Ishikawa (cell line): ENCODE measurements around the gene FBXO10.

Source experiments
- CEBPB ChIP-seq: IDR thresholded peaks from 2 replicates; pipeline ENCODE4 v1.6.1; 2012
- CREB1 ChIP-seq: IDR thresholded peaks from 2 replicates; pipeline ENCODE4 v1.6.1; 2012; ENCODE audit warnings: low read depth
- TCF12 ChIP-seq: IDR thresholded peaks from 2 replicates; pipeline ENCODE4 v1.6.1; 2012; ENCODE audit warnings: low read depth
- YY1 ChIP-seq: IDR thresholded peaks from 2 replicates; pipeline ENCODE4 v1.6.1; 2012; ENCODE audit warnings: low read depth
- ZBTB7A ChIP-seq: IDR thresholded peaks from 2 replicates; pipeline ENCODE4 v1.6.1; 2012; ENCODE audit warnings: low read depth
- TF ChIP-seq, protein P1 (sequence below): IDR thresholded peaks from 2 replicates; pipeline ENCODE4 v1.6.1; 2012

DNA sequence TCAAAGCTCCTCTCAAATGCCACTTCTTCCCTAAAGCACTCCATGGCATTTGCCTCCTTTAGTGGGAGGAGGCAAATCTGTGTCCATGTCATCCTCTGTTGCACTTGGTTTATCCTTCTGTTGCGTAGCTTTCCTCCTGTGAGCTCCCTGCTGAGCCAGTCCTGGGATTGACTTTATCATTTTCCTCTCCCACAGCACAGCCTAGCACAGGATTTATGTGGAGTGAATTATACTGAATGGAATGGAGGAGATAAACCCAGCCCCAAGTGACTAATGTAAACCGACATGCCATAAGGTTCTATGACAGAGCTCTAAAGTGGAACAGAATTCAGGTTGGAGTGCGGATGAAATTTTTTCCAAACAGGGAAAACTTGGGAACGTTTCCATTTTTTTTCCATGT lies 42.6 kb upstream of the FBXO10 start:
- no peak for TF ChIP-seq CREB1
- TF ChIP-seq, protein P1, sequence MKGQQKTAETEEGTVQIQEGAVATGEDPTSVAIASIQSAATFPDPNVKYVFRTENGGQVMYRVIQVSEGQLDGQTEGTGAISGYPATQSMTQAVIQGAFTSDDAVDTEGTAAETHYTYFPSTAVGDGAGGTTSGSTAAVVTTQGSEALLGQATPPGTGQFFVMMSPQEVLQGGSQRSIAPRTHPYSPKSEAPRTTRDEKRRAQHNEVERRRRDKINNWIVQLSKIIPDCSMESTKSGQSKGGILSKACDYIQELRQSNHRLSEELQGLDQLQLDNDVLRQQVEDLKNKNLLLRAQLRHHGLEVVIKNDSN: no peak
- no peak for TF ChIP-seq CEBPB
- no peak for TF ChIP-seq ZBTB7A
- no peak for TF ChIP-seq TCF12
- TF ChIP-seq YY1: no peak
